Cardiac fibroblast (primary cell): ENCODE data around the gene ZNF423.
A peak's percentile ranks its signal among the peaks of the same experiment; 100 is the strongest.

Experiments used
- DNase-seq, 2 donors: peaks; one replicate each; pipeline versions ENCODE4 v3.0.0 to v3.0.0-alpha.2; 2010; ENCODE audit warnings: low read depth in 2 of 2
- H3K4me3 ChIP-seq, 2 donors: replicated peaks in 1 of 2; 1 replicate in 1 of 2; 2 replicates in 1 of 2; pipeline ENCODE4 v1.5.1; 2011; ENCODE audit warnings: low read depth in 2 of 2, low read length in 2 of 2, mild to moderate bottlenecking in 2 of 2, moderate library complexity in 1 of 2
- TF ChIP-seq, protein P1 (sequence below): IDR thresholded peaks from one replicate; pipeline ENCODE4 v1.5.1; 2011; ENCODE audit warnings: low read depth, mild to moderate bottlenecking, low read length, inconsistent platforms

The ZNF423 gene

DNA sequence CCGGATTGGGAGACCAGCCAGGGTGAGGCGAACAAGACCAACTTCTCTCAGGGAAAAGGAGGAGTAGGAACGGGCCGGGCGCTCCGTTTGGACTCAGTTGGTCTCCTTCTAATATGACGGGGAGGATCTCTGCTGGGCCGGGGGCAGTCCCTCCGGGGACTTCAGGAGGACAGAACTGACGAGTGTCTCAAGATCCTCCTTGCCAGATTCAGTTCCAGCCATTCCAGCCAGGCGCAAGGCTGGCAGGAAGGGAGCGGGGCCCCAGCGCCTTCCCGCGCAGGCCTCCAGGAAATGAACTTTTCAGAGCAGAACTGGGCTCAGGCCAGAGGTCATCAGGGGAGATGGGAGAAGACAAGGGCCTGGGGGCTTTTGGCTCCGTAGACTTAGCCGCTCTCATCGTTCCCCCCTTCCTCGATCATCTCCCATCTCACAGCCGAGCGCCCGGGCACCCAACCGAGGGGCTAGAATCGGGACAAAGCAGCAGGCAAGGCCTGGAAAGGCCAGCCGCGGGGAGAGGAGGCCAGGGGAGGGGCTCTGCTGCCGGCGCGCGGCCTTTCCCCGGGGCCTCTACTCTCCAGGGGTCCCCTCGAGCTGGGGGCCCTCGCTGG is 1.6 kb downstream of the ZNF423 start:
- peak in 1 of 2 donors; percentile 50 for DNase-seq
- peak overlapping the region; percentile 44 to 60 for H3K4me3 ChIP-seq
- TF ChIP-seq, protein P1, sequence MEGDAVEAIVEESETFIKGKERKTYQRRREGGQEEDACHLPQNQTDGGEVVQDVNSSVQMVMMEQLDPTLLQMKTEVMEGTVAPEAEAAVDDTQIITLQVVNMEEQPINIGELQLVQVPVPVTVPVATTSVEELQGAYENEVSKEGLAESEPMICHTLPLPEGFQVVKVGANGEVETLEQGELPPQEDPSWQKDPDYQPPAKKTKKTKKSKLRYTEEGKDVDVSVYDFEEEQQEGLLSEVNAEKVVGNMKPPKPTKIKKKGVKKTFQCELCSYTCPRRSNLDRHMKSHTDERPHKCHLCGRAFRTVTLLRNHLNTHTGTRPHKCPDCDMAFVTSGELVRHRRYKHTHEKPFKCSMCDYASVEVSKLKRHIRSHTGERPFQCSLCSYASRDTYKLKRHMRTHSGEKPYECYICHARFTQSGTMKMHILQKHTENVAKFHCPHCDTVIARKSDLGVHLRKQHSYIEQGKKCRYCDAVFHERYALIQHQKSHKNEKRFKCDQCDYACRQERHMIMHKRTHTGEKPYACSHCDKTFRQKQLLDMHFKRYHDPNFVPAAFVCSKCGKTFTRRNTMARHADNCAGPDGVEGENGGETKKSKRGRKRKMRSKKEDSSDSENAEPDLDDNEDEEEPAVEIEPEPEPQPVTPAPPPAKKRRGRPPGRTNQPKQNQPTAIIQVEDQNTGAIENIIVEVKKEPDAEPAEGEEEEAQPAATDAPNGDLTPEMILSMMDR = no peak

DNA sequence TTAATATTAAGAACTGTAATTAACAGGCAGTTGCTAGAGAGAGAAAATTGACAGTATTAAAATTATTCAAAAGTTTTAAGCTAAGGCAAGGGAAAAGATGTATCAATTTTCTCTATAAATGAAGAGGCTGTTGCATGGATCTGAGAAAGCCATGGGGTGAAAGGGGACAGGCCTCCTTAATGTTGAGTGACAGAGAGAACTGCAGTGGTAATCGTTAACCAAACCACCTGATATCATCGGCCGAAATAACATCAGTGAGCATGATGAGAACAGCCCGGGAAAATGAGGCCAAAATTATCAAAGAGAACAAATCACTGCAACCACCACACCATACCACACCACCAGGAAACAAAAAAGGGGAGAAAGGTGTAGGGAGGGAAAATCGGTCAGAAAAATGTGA is 3.6 kb downstream of the ZNF423 start:
- no peak overlapping the region for H3K4me3 ChIP-seq
- no peak for DNase-seq
- TF ChIP-seq, protein P1 = no peak

DNA sequence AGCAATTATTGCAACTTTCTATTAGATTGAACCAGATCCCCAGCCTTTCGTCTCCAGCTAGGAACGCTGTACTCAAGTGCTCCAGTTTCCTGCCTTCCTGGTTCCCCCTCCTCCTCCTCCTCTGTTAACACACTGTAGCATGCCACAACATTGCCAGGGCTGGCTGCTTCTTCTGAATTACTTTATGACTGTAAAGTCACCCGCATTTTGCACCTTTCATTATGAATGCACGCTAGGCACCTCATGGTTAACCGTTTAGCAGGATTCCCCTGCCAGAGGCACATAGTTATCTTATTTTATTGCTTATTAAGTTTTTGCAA is 4.5 kb downstream of the ZNF423 start:
- TF ChIP-seq, protein P1 = no peak
- no peak for DNase-seq
- H3K4me3 ChIP-seq = no peak overlapping the region

DNA sequence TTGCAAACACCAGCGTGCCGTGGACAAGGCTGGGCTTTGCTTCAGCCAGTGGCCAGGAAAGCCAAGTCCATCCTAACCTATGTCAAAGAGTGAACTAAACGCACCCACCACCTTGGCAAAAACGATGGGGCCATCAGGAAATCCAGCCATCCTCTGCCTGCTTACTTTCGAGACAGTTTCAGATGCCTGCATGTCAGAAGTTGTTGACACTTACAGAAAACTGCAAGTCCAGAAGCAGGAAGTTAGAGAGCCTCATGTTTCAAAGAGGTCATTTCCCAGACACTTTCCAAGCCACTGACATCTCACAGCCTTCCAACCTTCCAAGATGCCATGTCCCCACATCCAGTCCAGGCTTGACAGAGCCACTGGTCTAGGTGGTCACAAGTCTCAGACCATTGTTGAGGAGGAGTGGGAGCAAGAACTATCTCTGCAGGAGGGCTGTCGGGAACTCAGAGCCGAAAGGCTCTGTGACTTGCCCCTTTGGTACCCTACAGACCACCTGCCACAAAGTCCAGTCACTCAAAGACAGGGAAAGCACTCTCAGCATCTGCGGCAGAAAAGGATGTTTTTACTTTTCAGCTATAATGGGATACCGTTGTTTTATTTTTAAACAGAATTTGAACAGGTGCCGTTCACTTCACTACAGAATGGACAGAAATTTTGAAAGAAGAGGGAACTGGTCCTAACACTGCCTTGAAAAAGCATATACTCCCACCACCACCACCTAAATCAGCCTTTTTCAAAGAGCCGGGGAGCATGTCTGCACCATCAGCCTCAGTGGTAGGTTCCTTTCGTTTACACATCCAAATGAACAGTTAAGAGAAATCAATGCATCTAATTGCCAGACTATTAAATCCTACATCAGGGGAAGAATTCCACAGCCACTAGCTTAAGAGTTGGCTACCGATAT is 5.1 kb downstream of the ZNF423 start:
- no peak for DNase-seq

DNA sequence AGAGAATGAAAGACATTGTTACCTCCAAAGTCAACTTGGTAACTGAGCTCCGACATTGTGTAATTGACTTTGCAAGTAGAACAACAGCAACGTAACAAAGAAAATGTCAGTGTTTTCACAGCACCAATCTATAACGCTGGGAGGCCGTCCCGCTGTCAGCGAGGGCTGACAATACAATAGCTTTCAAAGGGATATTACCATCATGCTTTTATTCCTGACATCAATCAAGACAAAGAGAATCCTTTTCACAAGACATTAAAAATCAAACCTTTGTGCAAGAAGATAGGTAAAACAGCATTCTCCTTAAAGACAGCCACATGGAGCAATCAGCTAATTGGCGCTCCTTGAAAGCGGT is 6.2 kb downstream of the ZNF423 start:
- DNase-seq = no peak

More for the DNA sequence above, 5.1 kb downstream of the ZNF423 start:
- H3K4me3 ChIP-seq = no peak overlapping the region
- TF ChIP-seq, protein P1 = no peak

DNA sequence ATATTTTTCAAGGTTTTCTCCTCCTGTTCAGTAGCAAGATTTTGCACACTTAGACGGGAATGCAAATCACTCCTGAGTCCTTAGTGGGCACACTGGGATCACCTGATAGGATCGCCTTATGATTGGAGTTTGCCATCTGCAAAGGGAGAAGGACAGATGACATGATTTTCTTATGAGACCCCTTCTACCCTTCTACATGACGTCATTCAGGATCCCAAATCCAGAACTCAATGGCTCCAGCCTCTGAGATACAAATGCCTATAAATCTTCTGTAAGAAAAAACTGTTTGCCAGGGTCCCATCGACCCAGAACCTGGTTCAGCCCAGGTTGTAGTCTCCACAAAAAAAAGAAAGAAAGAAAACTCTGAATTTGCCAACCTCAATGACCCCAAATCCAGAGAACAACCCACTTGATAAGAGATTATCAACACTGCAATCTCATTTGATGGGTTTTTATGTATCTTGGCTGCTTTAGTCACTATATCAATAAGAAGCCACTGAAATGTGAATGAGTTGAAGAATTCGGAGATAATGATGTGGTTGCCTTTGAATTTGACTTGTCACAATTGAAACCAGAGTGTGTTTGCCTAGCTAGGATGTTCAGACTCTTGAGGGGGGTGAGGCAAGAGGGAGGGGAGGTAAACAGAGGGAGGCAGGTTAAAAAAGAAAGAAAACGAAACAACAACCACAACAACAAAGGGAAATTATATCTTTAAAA is 6.7 kb downstream of the ZNF423 start:
- no peak for DNase-seq
- TF ChIP-seq, protein P1 = no peak
- H3K4me3 ChIP-seq = no peak overlapping the region

More for the DNA sequence above, 6.2 kb downstream of the ZNF423 start:
- TF ChIP-seq, protein P1 = no peak
- no peak overlapping the region for H3K4me3 ChIP-seq
